ENCODE results near the gene NEK7. TPM values are rescaled to one million over a fixed set of nuclear protein-coding genes. Genes with fewer than 3 reads are reported as not detected.

The NEK7 gene
- total and polyA plus RNA-seq, 2 of the 4 experiments (the other 2 are of a cell fraction) = 89.0 to 467 TPM

DNA sequence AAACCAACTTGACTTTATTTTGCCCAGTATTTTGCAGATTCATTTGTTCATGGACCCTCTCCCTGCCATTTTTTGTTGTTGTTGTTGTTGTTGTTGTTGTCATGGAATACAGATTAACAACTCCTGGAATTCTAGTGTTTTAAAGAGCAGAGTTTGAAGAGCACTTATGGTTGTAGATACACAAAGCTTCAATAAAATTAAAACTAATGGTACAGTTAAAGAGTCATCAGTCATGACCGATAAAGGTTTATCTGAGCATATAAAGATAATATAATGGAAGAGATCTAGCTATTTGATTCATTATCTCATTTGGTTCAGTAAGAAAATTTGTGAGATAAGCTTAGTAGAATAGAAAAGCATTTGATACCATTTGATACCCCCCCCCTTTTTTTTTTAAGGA is 21.8 kb downstream of the NEK7 start:
- BruUV-seq (replicated peaks) = no TSS peak
- POLR2A ChIA-PET (ENCODE audit: unreplicated experiment) = no interaction called here

More for the DNA sequence above, 21.8 kb downstream of the NEK7 start:
- H3K27me3 ChIP-seq (ENCODE audit: control insufficient read depth, insufficient read depth, low read length) = no peaks in the 10 kb centered on the region
- intact Hi-C loops (cut with micrococcal nuclease) (no loop called here), dilution Hi-C loops (cut with HindIII; ENCODE audit: low sequenced_read_pairs, unreplicated experiment) (no loop called here), in situ Hi-C loops (cut with MboI; ENCODE audit: low sequenced_read_pairs) (no loop called here)
- H3K9ac ChIP-seq (ENCODE audit: low read depth, low read length) = no peak overlapping the region
- peaks cover 19% of the 10 kb centered on the region for H3K4me1 ChIP-seq (ENCODE audit: control insufficient read depth, insufficient read depth, low read length)
- peak overlapping the region; percentile 23; the same call in 1 of the 2 replicates for H4K5ac ChIP-seq (ENCODE audit: low read depth, low read length)
- no peak overlapping the region for H3K27ac ChIP-seq (ENCODE audit: insufficient read depth, low read length)
- no peak overlapping the region for H3K4ac ChIP-seq (ENCODE audit: low read depth, low read length)
- no peaks in the 10 kb centered on the region for H3K9me3 ChIP-seq (ENCODE audit: control insufficient read depth, insufficient read depth, low read length)
- no peak for ATAC-seq (ENCODE audit: low read depth)
- no peak overlapping the region for H3K23ac ChIP-seq (ENCODE audit: low read depth, low read length)
- H2BK5ac ChIP-seq (ENCODE audit: low read depth, low read length, poor library complexity, severe bottlenecking) = no peak overlapping the region
- peaks cover 11% of the 10 kb centered on the region for H3K9me1 ChIP-seq (ENCODE audit: insufficient read depth, low read length)
- no peak for TF ChIP-seq RAD21 (IDR thresholded peaks at IDR 0.05; ENCODE audit: low read length)
- TF ChIP-seq MAFK (IDR thresholded peaks at IDR 0.05; ENCODE audit: low read depth, low read length) = no peak
- no peak for TF ChIP-seq BHLHE40 (IDR thresholded peaks at IDR 0.05; ENCODE audit: low read depth, low read length)
- TF ChIP-seq CTCF (conservative IDR thresholded peaks at IDR 0.05; ENCODE audit: low read depth, low read length) = no peak
- TF ChIP-seq CHD1 (IDR thresholded peaks at IDR 0.05; ENCODE audit: low read depth, low read length) = no peak
- TF ChIP-seq NFE2L2 (IDR thresholded peaks at IDR 0.05; ENCODE audit: low read depth, low read length) = no peak
- TF ChIP-seq, protein P1, sequence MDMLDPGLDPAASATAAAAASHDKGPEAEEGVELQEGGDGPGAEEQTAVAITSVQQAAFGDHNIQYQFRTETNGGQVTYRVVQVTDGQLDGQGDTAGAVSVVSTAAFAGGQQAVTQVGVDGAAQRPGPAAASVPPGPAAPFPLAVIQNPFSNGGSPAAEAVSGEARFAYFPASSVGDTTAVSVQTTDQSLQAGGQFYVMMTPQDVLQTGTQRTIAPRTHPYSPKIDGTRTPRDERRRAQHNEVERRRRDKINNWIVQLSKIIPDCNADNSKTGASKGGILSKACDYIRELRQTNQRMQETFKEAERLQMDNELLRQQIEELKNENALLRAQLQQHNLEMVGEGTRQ (IDR thresholded peaks at IDR 0.05; ENCODE audit: low read depth, low read length) = no peak
- no peak for TF ChIP-seq SMC3 (IDR thresholded peaks at IDR 0.05; ENCODE audit: low read depth, low read length)
- TF ChIP-seq FOS (IDR thresholded peaks at IDR 0.05; ENCODE audit: low read depth, low read length) = no peak
- TF ChIP-seq ELK1 (IDR thresholded peaks at IDR 0.05; ENCODE audit: borderline replicate concordance, low read depth, low read length) = no peak
- no peak for TF ChIP-seq RCOR1 (IDR thresholded peaks at IDR 0.05; ENCODE audit: insufficient replicate concordance, low read length)
- TF ChIP-seq POLR2A (IDR thresholded peaks at IDR 0.05; ENCODE audit: low read depth, low read length) = no peak
- no peak for TF ChIP-seq RFX5 (IDR thresholded peaks at IDR 0.05; ENCODE audit: low read depth, low read length)
- no peak for TF ChIP-seq CEBPB (IDR thresholded peaks at IDR 0.05; ENCODE audit: low read depth, low read length)
- no peak overlapping the region for H3K18ac ChIP-seq (ENCODE audit: low read depth, low read length)
- no CpG with 5 or more reads among the region's 1 CpG for WGBS, 2 experiments (ENCODE audit: extremely low coverage in 2 of 2, insufficient read length in 1 of 2)
- no peak overlapping the region for H3K4me2 ChIP-seq (ENCODE audit: low read depth, low read length)
- H4K20me1 ChIP-seq (ENCODE audit: insufficient read depth, low read length) = peaks cover 46% of the 10 kb centered on the region
- no peak overlapping the region for H3K14ac ChIP-seq (replicated peaks; ENCODE audit: low read depth, low read length)
- peaks cover 3 to 50% of the 10 kb centered on the region in 2 experiments; a peak in 2 of 4 replicates for H3K79me1 ChIP-seq (ENCODE audit: low read depth in 1 of 2, low read length in 2 of 2)
- CTCF ChIA-PET = interaction anchor here (0.7 kb wide), 1 partner anchor 98 kb away, joined by 6 read pairs; no protein-coding TSS in a partner anchor
- H3K36me3 ChIP-seq (ENCODE audit: control insufficient read depth, insufficient read depth, low read length) = no peaks in the 10 kb centered on the region
- H2BK20ac ChIP-seq (ENCODE audit: low read depth, low read length) = no peak overlapping the region
- H4K91ac ChIP-seq (ENCODE audit: insufficient read depth, low read depth, low read length) = no peak overlapping the region
- no peak overlapping the region for H2BK15ac ChIP-seq (ENCODE audit: low read depth, low read length)
- no peak overlapping the region for H4K8ac ChIP-seq (ENCODE audit: low read depth in 2 of 2, low read length in 2 of 2)
- H2AK9ac ChIP-seq (replicated peaks; ENCODE audit: low read depth, low read length, poor library complexity) = no peak overlapping the region
- no peak overlapping the region for H2BK120ac ChIP-seq (ENCODE audit: low read depth, low read length)
- H2AFZ ChIP-seq (replicated peaks; ENCODE audit: low read length, poor library complexity) = no peak overlapping the region
- DNase-seq = no peak
- no peak overlapping the region for H3K4me3 ChIP-seq (ENCODE audit: insufficient read depth, low read depth, low read length)
- no peak overlapping the region for H3K56ac ChIP-seq (ENCODE audit: extremely low read depth, insufficient read depth, low read length)
- H2AK5ac ChIP-seq (ENCODE audit: low read depth, low read length) = no peak overlapping the region
